K562 (cell line): ENCODE measurements around the gene MC1R. TPM values are rescaled to one million over a fixed set of nuclear protein-coding genes. Genes with fewer than 3 reads are reported as not detected.

Source experiments
- ATAC-seq: fragments of 200-7000 bp; cut with Tn5 transposase; 3 replicates; pipeline ENCODE4 v1.9.1; 2020; ENCODE audit warnings: moderate library complexity
- BruUV-seq: library from RNA; stranded (reverse); fragments of 400-500 nt; replicated peaks from 2 replicates; lab custom pipeline; 2021; lab: Mats Ljungman, UMichigan
- CTCF ChIA-PET: fragments of 300-600 bp; formaldehyde crosslinking; extraction: SDS; loops from one replicate; lab custom pipeline; 2021; ENCODE audit warnings: low intra/inter-chr PET ratio; lab: Yijun Ruan, JAX
- POLR2A ChIA-PET: fragments of 300-600, 350-650 bp; sonication (Branson Sonifier 250); formaldehyde crosslinking; extraction: SDS; loops from one replicate; lab custom pipeline; 2021; ENCODE audit warnings: antibody characterized with exemption, inconsistent platforms; lab: Yijun Ruan, JAX
- DNase-seq, 4 experiments: peaks; one replicate each; pipeline versions ENCODE4 v3.0.0 to v3.0.0-alpha.2; 2011 to 2018; ENCODE audit warnings: low spot score in 3 of 4, mixed read lengths in 3 of 4; ENCODE audit errors: extremely low read depth in 1 of 4
- FAIRE-seq: peaks from 2 replicates; lab custom pipeline; 2011; peaks lifted over from hg19 to GRCh38; lab: Jason Lieb, UNC
- H2AFZ ChIP-seq: 2 replicates; pipeline ENCODE4 v1.6.0; 2011; ENCODE audit warnings: low read depth, low read length, control low read depth, inconsistent platforms
- H3K27ac ChIP-seq: fragments of 200-600 bp; 3 replicates; pipeline ENCODE4 v1.8.0; 2011; ENCODE audit warnings: low read depth, mild to moderate bottlenecking, control low read depth, inconsistent platforms, low read length, moderate library complexity, mixed read lengths; ENCODE audit errors: extremely low read depth
- H3K27me3 ChIP-seq, 2 experiments: fragments of 300-600 bp in 1 of 2; 2 replicates in 1 of 2; 3 replicates in 1 of 2; pipeline versions ENCODE4 v1.6.0 to v1.8.0; 2011; ENCODE audit warnings: inconsistent platforms in 2 of 2, low read length in 2 of 2, mild to moderate bottlenecking in 1 of 2, mixed read lengths in 1 of 2, moderate library complexity in 1 of 2; ENCODE audit not compliant: control insufficient read depth in 2 of 2, insufficient read depth in 2 of 2
- H3K36me3 ChIP-seq: fragments of 300-600 bp; 3 replicates; pipeline ENCODE4 v1.8.0; 2011; ENCODE audit warnings: mild to moderate bottlenecking, low read length, inconsistent platforms; ENCODE audit not compliant: control insufficient read depth, insufficient read depth
- H3K4me1 ChIP-seq, 2 experiments: fragments of 200-600 bp in 1 of 2; replicated peaks in 1 of 2; 2 replicates in 1 of 2; 3 replicates in 1 of 2; pipeline versions ENCODE4 v1.5.1 to v1.8.0; 2011; ENCODE audit warnings: inconsistent platforms in 2 of 2, low read length in 2 of 2, mild to moderate bottlenecking in 1 of 2, mixed read lengths in 1 of 2, moderate library complexity in 1 of 2; ENCODE audit not compliant: control insufficient read depth in 2 of 2, insufficient read depth in 2 of 2
- H3K4me2 ChIP-seq: 2 replicates; pipeline ENCODE4 v1.6.1; 2011; ENCODE audit warnings: low read length, control low read depth, inconsistent platforms, mixed read lengths; ENCODE audit not compliant: insufficient read depth
- H3K4me3 ChIP-seq: fragments of 200-600 bp; sonication (generic), shearing (Covaris generic); 2 replicates; pipeline ENCODE4 v1.5.1; 2016; ENCODE audit warnings: control low read depth, inconsistent platforms
- H3K79me2 ChIP-seq: fragments of 200-600 bp; 3 replicates; pipeline ENCODE4 v1.8.0; 2011; ENCODE audit warnings: low read length, inconsistent platforms; ENCODE audit not compliant: control insufficient read depth, insufficient read depth
- H3K9ac ChIP-seq, 2 experiments: 2 replicates each; pipeline versions ENCODE4 v1.6.0 to v1.6.1; 2011; ENCODE audit warnings: low read depth in 2 of 2, low read length in 2 of 2, control low read depth in 1 of 2, inconsistent platforms in 1 of 2, mild to moderate bottlenecking in 1 of 2, mixed read lengths in 1 of 2; ENCODE audit not compliant: insufficient read depth in 1 of 2
- H3K9me1 ChIP-seq: one replicate; pipeline ENCODE4 v1.6.0; 2011; ENCODE audit warnings: inconsistent platforms, mild to moderate bottlenecking, low read length, moderate library complexity; ENCODE audit not compliant: control insufficient read depth, insufficient read depth
- H3K9me3 ChIP-seq: replicated peaks from 2 replicates; pipeline ENCODE4 v1.5.1; 2011; ENCODE audit warnings: low read depth, low read length, inconsistent platforms; ENCODE audit not compliant: control insufficient read depth, insufficient read depth
- H4K20me1 ChIP-seq: replicated peaks from 2 replicates; pipeline ENCODE4 v1.6.1; 2011; ENCODE audit warnings: low read length, inconsistent platforms, mixed read lengths; ENCODE audit not compliant: control insufficient read depth, insufficient read depth
- FOXA1 ChIP-seq: fragments of 450-650 bp; IDR thresholded peaks from 2 replicates; pipeline ENCODE4 v1.6.1; 2016; ENCODE audit warnings: mild to moderate bottlenecking, borderline replicate concordance
- RBFOX2 ChIP-seq: fragments of 200-400 bp; formaldehyde crosslinking; IDR thresholded peaks from 2 replicates; pipeline ENCODE4 v1.6.1; 2017; ENCODE audit warnings: low read depth, mild to moderate bottlenecking, low read length, moderate library complexity
- SRF ChIP-seq, 2 experiments: fragments of 250-450, 450-650 bp in 1 of 2; sonication (Bioruptor Pico) in 1 of 2; sonication (generic) in 1 of 2; formaldehyde crosslinking; IDR thresholded peaks; 2 replicates each; pipeline versions ENCODE4 v1.5.0 to v1.5.1; 2020 to 2022; ENCODE audit warnings: mild to moderate bottlenecking in 1 of 2, missing genetic modification reagents in 1 of 2
- TSC22D4 ChIP-seq: fragments of 450-650 bp; IDR thresholded peaks from 2 replicates; pipeline ENCODE4 v1.6.1; 2016; ENCODE audit warnings: missing genetic modification characterization, missing biosample characterization, control low read depth
- ZNF263 ChIP-seq: sonication (generic); formaldehyde crosslinking; IDR thresholded peaks from 2 replicates; pipeline ENCODE4 v1.8.0; 2022; ENCODE audit warnings: mild to moderate bottlenecking, missing genetic modification reagents, borderline replicate concordance
- WGBS: fragments of 100-300 bp; shearing (Covaris generic); methylation state at CpG from one replicate; pipeline ENCODE4 v1.1.6; 2016; ENCODE audit warnings: low coverage, mixed read lengths; ENCODE audit not compliant: insufficient coverage; ENCODE audit errors: missing lambda C conversion rate; 5-methylcytosine and 5-hydroxymethylcytosine counted together
- in situ Hi-C: fragments of 300-500 bp; cut with MboI; formaldehyde crosslinking; loops from 4 replicates; pipeline ENCODE4 v1.15.0; 2018; ENCODE audit warnings: inconsistent platforms, mixed read lengths
- intact Hi-C: fragments of 100-400 bp; cut with micrococcal nuclease; formaldehyde crosslinking; loops from 2 replicates; pipeline ENCODE4 v1.14.2; 2022
- polyA plus RNA-seq, 8 experiments: library from polyadenylated mRNA; depleted of rRNA in 4 of 8; stranded (reverse) in 5 of 8; unstranded in 3 of 8; fragments of >200 nt; fragmentation: Nextera tagmentation in 2 of 8; fragmentation: Illumina TruSeq in 1 of 8; extraction: Ambion mirVana in 2 of 8; extraction: Trizol in 1 of 8; gene quantifications; 2 replicates each; pipeline versions ENCODE4 v1.2.1 to v1.2.3, GENCODE V29; 2011 to 2014; ENCODE audit warnings: inconsistent platforms in 1 of 8, missing spikeins in 1 of 8
- total RNA-seq, 7 experiments: library from RNA; depleted of rRNA in 6 of 7; stranded (reverse); fragments of >200 nt in 6 of 7; fragmentation: Illumina TruSeq in 2 of 7; extraction: Trizol in 2 of 7; gene quantifications; 2 replicates each; pipeline versions ENCODE4 v1.2.1 to v1.2.3, GENCODE V29; 2011 to 2021; ENCODE audit warnings: low replicate concordance in 1 of 7
- TF ChIP-seq, protein P1 (sequence below): fragments of 250-450 bp; sonication (Bioruptor Pico); IDR thresholded peaks from 2 replicates; pipeline ENCODE4 v1.8.0; 2021; ENCODE audit warnings: borderline replicate concordance, mild to moderate bottlenecking, moderate library complexity; ENCODE audit not compliant: poor library complexity, severe bottlenecking
- TF ChIP-seq, protein P2 (sequence below): IDR thresholded peaks from 2 replicates; pipeline ENCODE4 v1.6.1; 2014; ENCODE audit warnings: antibody characterized with exemption
- TF ChIP-seq, protein P3 (sequence below): fragments of 450-650 bp; IDR thresholded peaks from 2 replicates; pipeline ENCODE4 v1.6.1; 2018; ENCODE audit warnings: mild to moderate bottlenecking, low read depth; ENCODE audit not compliant: partially characterized antibody

MC1R gene
- total and polyA plus RNA-seq, 9 of the 15 experiments (the other 6 are each of a cell fraction or from before 2014, with no cell fraction given), result 0.14 to 5.3 (median 2.5) TPM; not detected in 1

DNA sequence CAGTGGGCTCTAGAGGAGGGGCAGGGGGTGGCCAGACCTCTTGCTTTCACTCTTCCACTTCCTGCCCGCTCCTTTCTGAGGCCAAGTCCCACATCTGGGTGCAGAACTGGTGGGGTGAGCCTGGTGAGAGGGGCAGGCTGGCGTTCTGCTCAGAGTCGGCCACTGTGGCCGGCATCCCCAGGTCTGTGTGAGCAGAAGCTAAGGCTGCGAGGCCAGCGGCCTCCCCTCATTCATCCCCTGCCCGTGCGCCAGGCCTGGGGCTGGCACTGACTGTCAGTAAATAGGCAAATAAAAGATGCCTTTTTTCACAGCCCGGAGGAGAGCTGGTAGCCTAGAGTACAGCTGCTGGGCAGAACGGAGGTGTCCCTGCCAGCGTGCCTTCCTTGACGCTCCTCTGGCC is 31.1 kb downstream of the MC1R start:
- peaks cover 0 to 26% of the 10 kb centered on the region in 2 experiments; a peak in 3 of 5 replicates for H3K4me1 ChIP-seq
- no peaks in the 10 kb centered on the region for H4K20me1 ChIP-seq
- H3K36me3 ChIP-seq, result peaks cover 15% of the 10 kb centered on the region; the same call in 1 of the 3 replicates
- in situ Hi-C loops (no loop called here), intact Hi-C loops (no loop called here)
- WGBS, result 94% methylated on average over 11 of the region's 12 CpGs
- ChIA-PET POLR2A (interaction anchor here (0.7 to 1.6 kb wide), 5 partner anchors 27 to 1234 kb away, joined by 3 to 5 read pairs (median 3); partner anchors contain the start of genes MC1R and TUBB3), CTCF (interaction anchor here (0.6 kb wide), 1 partner anchor 9 kb away, joined by 4 read pairs; no protein-coding TSS in a partner anchor)
- no peak for FAIRE-seq
- TF ChIP-seq, protein P1, sequence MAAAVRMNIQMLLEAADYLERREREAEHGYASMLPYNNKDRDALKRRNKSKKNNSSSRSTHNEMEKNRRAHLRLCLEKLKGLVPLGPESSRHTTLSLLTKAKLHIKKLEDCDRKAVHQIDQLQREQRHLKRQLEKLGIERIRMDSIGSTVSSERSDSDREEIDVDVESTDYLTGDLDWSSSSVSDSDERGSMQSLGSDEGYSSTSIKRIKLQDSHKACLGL (CRISPR knock-in tag), result no peak
- TF ChIP-seq RBFOX2, result peak; percentile 59
- BruUV-seq, result TSS peak; percentile 31
- H3K9me1 ChIP-seq, result peaks cover 3% of the 10 kb centered on the region
- peak overlapping the region; percentile 56; the same call in 1 of the 2 replicates for H3K4me3 ChIP-seq
- no peak for ATAC-seq
- no peak overlapping the region for H3K4me2 ChIP-seq
- no peak overlapping the region for H2AFZ ChIP-seq
- no peaks in the 10 kb centered on the region for H3K9me3 ChIP-seq
- H3K9ac ChIP-seq, result peak overlapping the region in 1 of 2 experiments; percentile 96; a peak in 2 of 4 replicates
- H3K27me3 ChIP-seq, result peaks cover 3 to 11% of the 10 kb centered on the region in 2 experiments; a peak in 4 of 5 replicates
- H3K79me2 ChIP-seq, result peaks cover 9% of the 10 kb centered on the region
- no peak for DNase-seq
- no peak overlapping the region for H3K27ac ChIP-seq

DNA sequence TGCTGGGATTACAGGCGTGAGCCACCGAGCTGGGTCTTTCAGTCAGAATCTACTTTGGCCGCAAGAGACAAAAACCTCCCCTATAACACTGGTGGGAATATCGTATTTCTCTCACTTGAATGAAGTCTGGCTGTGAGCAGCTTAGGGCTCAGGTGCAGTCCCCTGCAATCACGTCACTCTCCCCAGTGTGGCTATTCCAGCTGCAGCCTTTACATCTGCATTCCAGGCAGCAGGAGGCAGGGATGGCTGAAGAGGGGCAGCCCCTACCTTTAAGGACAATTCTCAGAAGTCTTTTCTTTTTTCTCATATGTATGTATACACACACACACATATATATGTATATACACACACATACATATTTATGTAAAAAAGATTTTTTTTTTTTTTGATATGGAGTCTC is 32.8 kb downstream of the MC1R start:
- intact Hi-C loops, result no loop called here
- H3K4me1 ChIP-seq, result peaks cover 0 to 28% of the 10 kb centered on the region in 2 experiments; a peak in 3 of 5 replicates
- peaks cover 9% of the 10 kb centered on the region for H3K79me2 ChIP-seq
- ChIA-PET CTCF (no interaction called here), POLR2A (interaction anchor here (0.6 to 1.3 kb wide), 3 partner anchors 10 to 21 kb away, joined by 4 to 5 read pairs (median 4); no protein-coding TSS in a partner anchor)
- 84% methylated on average over 5 of the region's 5 CpGs for WGBS
- no peak overlapping the region for H2AFZ ChIP-seq
- no peaks in the 10 kb centered on the region for H3K27me3 ChIP-seq
- no peak overlapping the region for H3K9ac ChIP-seq
- no peaks in the 10 kb centered on the region for H4K20me1 ChIP-seq
- ATAC-seq (no peak), DNase-seq (no peak), FAIRE-seq (no peak)
- in situ Hi-C loops, result no loop called here
- H3K9me3 ChIP-seq, result no peaks in the 10 kb centered on the region
- peaks cover 3% of the 10 kb centered on the region for H3K9me1 ChIP-seq
- H3K36me3 ChIP-seq, result peaks cover 24% of the 10 kb centered on the region; the same call in 1 of the 3 replicates
- H3K4me3 ChIP-seq, result no peak overlapping the region
- no peak overlapping the region for H3K27ac ChIP-seq
- H3K4me2 ChIP-seq, result no peak overlapping the region
- BruUV-seq, result no TSS peak
- TF ChIP-seq ZNF263 (CRISPR knock-in tag), result no peak
- no peak for TF ChIP-seq FOXA1
- TF ChIP-seq, protein P2, sequence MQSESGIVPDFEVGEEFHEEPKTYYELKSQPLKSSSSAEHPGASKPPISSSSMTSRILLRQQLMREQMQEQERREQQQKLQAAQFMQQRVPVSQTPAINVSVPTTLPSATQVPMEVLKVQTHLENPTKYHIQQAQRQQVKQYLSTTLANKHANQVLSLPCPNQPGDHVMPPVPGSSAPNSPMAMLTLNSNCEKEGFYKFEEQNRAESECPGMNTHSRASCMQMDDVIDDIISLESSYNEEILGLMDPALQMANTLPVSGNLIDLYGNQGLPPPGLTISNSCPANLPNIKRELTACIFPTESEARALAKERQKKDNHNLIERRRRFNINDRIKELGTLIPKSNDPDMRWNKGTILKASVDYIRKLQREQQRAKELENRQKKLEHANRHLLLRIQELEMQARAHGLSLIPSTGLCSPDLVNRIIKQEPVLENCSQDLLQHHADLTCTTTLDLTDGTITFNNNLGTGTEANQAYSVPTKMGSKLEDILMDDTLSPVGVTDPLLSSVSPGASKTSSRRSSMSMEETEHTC, result no peak
- TF ChIP-seq, protein P3, sequence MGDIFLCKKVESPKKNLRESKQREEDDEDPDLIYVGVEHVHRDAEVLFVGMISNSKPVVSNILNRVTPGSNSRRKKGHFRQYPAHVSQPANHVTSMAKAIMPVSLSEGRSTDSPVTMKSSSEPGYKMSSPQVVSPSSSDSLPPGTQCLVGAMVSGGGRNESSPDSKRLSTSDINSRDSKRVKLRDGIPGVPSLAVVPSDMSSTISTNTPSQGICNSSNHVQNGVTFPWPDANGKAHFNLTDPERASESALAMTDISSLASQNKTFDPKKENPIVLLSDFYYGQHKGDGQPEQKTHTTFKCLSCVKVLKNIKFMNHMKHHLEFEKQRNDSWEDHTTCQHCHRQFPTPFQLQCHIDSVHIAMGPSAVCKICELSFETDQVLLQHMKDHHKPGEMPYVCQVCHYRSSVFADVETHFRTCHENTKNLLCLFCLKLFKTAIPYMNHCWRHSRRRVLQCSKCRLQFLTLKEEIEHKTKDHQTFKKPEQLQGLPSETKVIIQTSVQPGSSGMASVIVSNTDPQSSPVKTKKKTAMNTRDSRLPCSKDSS, result no peak
- no peak for TF ChIP-seq SRF (CRISPR knock-in tag; IDR thresholded peaks at IDR 0.05)
- no peak for TF ChIP-seq TSC22D4 (tag)
